ENCODE data around the gene RPP21.

RPP21 gene

GRCh38 chr6:30321692-30322388, 23.1 kb upstream of the RPP21 start:
- Histone ChIP-seq H3K27ac (ENCODE audit: low read length) (no peak overlapping the region), H3K9me3 (ENCODE audit: control insufficient read depth in 1 of 2, low read length in 2 of 2) (no peaks in the 10 kb centered on the region), H3K4me1 (ENCODE audit: control insufficient read depth in 1 of 2, insufficient read depth in 2 of 2, low read length in 2 of 2) (peaks cover 10 to 14% of the 10 kb centered on the region in 2 donors), H3K4me3 (ENCODE audit: low read depth in 1 of 2, low read length in 2 of 2) (no peak overlapping the region), H3K36me3 (ENCODE audit: control insufficient read depth in 1 of 2, insufficient read depth in 2 of 2, low read length in 2 of 2) (peaks cover 3 to 8% of the 10 kb centered on the region in 2 donors), H3K27me3 (ENCODE audit: low read depth, low read length) (no peaks in the 10 kb centered on the region)

- Histone ChIP-seq H3K4me3 (ENCODE audit: low read depth in 1 of 2, low read length in 2 of 2) (no peak overlapping the region), H3K4me1 (ENCODE audit: control insufficient read depth in 1 of 2, insufficient read depth in 2 of 2, low read length in 2 of 2) (peaks cover 13 to 19% of the 10 kb centered on the region in 2 donors), H3K27ac (ENCODE audit: low read length) (no peak overlapping the region), H3K27me3 (ENCODE audit: low read depth, low read length) (no peaks in the 10 kb centered on the region), H3K36me3 (ENCODE audit: control insufficient read depth in 1 of 2, insufficient read depth in 2 of 2, low read length in 2 of 2) (peaks cover 3 to 8% of the 10 kb centered on the region in 2 donors), H3K9me3 (ENCODE audit: control insufficient read depth in 1 of 2, low read length in 2 of 2) (no peaks in the 10 kb centered on the region)
These were observed 22.1 kb upstream of the RPP21 start for GRCh38 chr6:30322527-30323501.

- no peak overlapping the region for H3K4me3 ChIP-seq (ENCODE audit: low read depth in 1 of 2, low read length in 2 of 2)
- peaks cover 13 to 25% of the 10 kb centered on the region in 2 donors for H3K4me1 ChIP-seq (ENCODE audit: control insufficient read depth in 1 of 2, insufficient read depth in 2 of 2, low read length in 2 of 2)
- H3K27ac ChIP-seq (ENCODE audit: low read length): no peak overlapping the region
- no peaks in the 10 kb centered on the region for H3K9me3 ChIP-seq (ENCODE audit: control insufficient read depth in 1 of 2, low read length in 2 of 2)
- H3K36me3 ChIP-seq (ENCODE audit: control insufficient read depth in 1 of 2, insufficient read depth in 2 of 2, low read length in 2 of 2): peaks cover 3 to 8% of the 10 kb centered on the region in 2 donors
- H3K27me3 ChIP-seq (ENCODE audit: low read depth, low read length): no peaks in the 10 kb centered on the region
These were observed 21.1 kb upstream of the RPP21 start for GRCh38 chr6:30323806-30324205.

GRCh38 chr6:30325150-30325872, 19.6 kb upstream of the RPP21 start:
- peak overlapping the region; percentile 87 to 98 for H3K4me3 ChIP-seq (ENCODE audit: low read depth in 1 of 2, low read length in 2 of 2)
- H3K4me1 ChIP-seq (ENCODE audit: control insufficient read depth in 1 of 2, insufficient read depth in 2 of 2, low read length in 2 of 2): peaks cover 13 to 25% of the 10 kb centered on the region in 2 donors
- peaks cover 12 to 15% of the 10 kb centered on the region in 2 donors for H3K36me3 ChIP-seq (ENCODE audit: control insufficient read depth in 1 of 2, insufficient read depth in 2 of 2, low read length in 2 of 2)
- H3K27me3 ChIP-seq (ENCODE audit: low read depth, low read length): no peaks in the 10 kb centered on the region
- H3K27ac ChIP-seq (ENCODE audit: low read length): peak overlapping the region; percentile 97
- H3K9me3 ChIP-seq (ENCODE audit: control insufficient read depth in 1 of 2, low read length in 2 of 2): no peaks in the 10 kb centered on the region

GRCh38 chr6:30325873-30326525, 19.0 kb upstream of the RPP21 start:
- H3K27ac ChIP-seq (ENCODE audit: low read length): peak overlapping the region; percentile 97
- H3K4me1 ChIP-seq (ENCODE audit: control insufficient read depth in 1 of 2, insufficient read depth in 2 of 2, low read length in 2 of 2): peaks cover 13 to 25% of the 10 kb centered on the region in 2 donors
- H3K27me3 ChIP-seq (ENCODE audit: low read depth, low read length): no peaks in the 10 kb centered on the region
- no peaks in the 10 kb centered on the region for H3K9me3 ChIP-seq (ENCODE audit: control insufficient read depth in 1 of 2, low read length in 2 of 2)
- peaks cover 13 to 22% of the 10 kb centered on the region in 2 donors for H3K36me3 ChIP-seq (ENCODE audit: control insufficient read depth in 1 of 2, insufficient read depth in 2 of 2, low read length in 2 of 2)
- H3K4me3 ChIP-seq (ENCODE audit: low read depth in 1 of 2, low read length in 2 of 2): peak overlapping the region; percentile 87 to 98

GRCh38 chr6:30326526-30327231, 18.3 kb upstream of the RPP21 start, which contains the start of gene TRIM39:
TSS of gene TRIM39 (plus strand) at chr6:30326927. CDS start at chr6:30329318, 2,391 bp downstream.
- peaks cover 13 to 28% of the 10 kb centered on the region in 2 donors for H3K36me3 ChIP-seq (ENCODE audit: control insufficient read depth in 1 of 2, insufficient read depth in 2 of 2, low read length in 2 of 2)
- no peaks in the 10 kb centered on the region for H3K27me3 ChIP-seq (ENCODE audit: low read depth, low read length)
- peak within 1 kb of the TSS; percentile 97 for H3K27ac ChIP-seq (ENCODE audit: low read length)
- H3K4me1 ChIP-seq (ENCODE audit: control insufficient read depth in 1 of 2, insufficient read depth in 2 of 2, low read length in 2 of 2): peaks cover 13 to 25% of the 10 kb centered on the region in 2 donors
- H3K4me3 ChIP-seq (ENCODE audit: low read depth in 1 of 2, low read length in 2 of 2): peak within 1 kb of the TSS; percentile 87 to 98
- H3K9me3 ChIP-seq (ENCODE audit: control insufficient read depth in 1 of 2, low read length in 2 of 2): no peaks in the 10 kb centered on the region

- peaks cover 10 to 25% of the 10 kb centered on the region in 2 donors for H3K4me1 ChIP-seq (ENCODE audit: control insufficient read depth in 1 of 2, insufficient read depth in 2 of 2, low read length in 2 of 2)
- H3K9me3 ChIP-seq (ENCODE audit: control insufficient read depth in 1 of 2, low read length in 2 of 2): no peaks in the 10 kb centered on the region
These were observed 17.7 kb upstream of the RPP21 start for GRCh38 chr6:30327232-30327746.

GRCh38 chr6:30328397-30328796, 16.6 kb upstream of the RPP21 start:
- peaks cover 10 to 25% of the 10 kb centered on the region in 2 donors for H3K4me1 ChIP-seq (ENCODE audit: control insufficient read depth in 1 of 2, insufficient read depth in 2 of 2, low read length in 2 of 2)
- H3K9me3 ChIP-seq (ENCODE audit: control insufficient read depth in 1 of 2, low read length in 2 of 2): no peaks in the 10 kb centered on the region
- peaks cover 20 to 38% of the 10 kb centered on the region in 2 donors for H3K36me3 ChIP-seq (ENCODE audit: control insufficient read depth in 1 of 2, insufficient read depth in 2 of 2, low read length in 2 of 2)
- H3K4me3 ChIP-seq (ENCODE audit: low read depth in 1 of 2, low read length in 2 of 2): no peak overlapping the region
- H3K27me3 ChIP-seq (ENCODE audit: low read depth, low read length): no peaks in the 10 kb centered on the region
- H3K27ac ChIP-seq (ENCODE audit: low read length): no peak overlapping the region

More at GRCh38 chr6:30327232-30327746, 17.7 kb upstream of the RPP21 start:
- peak overlapping the region; percentile 97 for H3K27ac ChIP-seq (ENCODE audit: low read length)
- no peaks in the 10 kb centered on the region for H3K27me3 ChIP-seq (ENCODE audit: low read depth, low read length)
- peaks cover 17 to 33% of the 10 kb centered on the region in 2 donors for H3K36me3 ChIP-seq (ENCODE audit: control insufficient read depth in 1 of 2, insufficient read depth in 2 of 2, low read length in 2 of 2)
- peak overlapping the region; percentile 87 to 98 for H3K4me3 ChIP-seq (ENCODE audit: low read depth in 1 of 2, low read length in 2 of 2)

GRCh38 chr6:30329331-30329730, 15.6 kb upstream of the RPP21 start:
- peaks cover 10 to 24% of the 10 kb centered on the region in 2 donors for H3K4me1 ChIP-seq (ENCODE audit: control insufficient read depth in 1 of 2, insufficient read depth in 2 of 2, low read length in 2 of 2)
- peaks cover 20 to 46% of the 10 kb centered on the region in 2 donors for H3K36me3 ChIP-seq (ENCODE audit: control insufficient read depth in 1 of 2, insufficient read depth in 2 of 2, low read length in 2 of 2)
- H3K27ac ChIP-seq (ENCODE audit: low read length): no peak overlapping the region
- H3K4me3 ChIP-seq (ENCODE audit: low read depth in 1 of 2, low read length in 2 of 2): no peak overlapping the region
- no peaks in the 10 kb centered on the region for H3K27me3 ChIP-seq (ENCODE audit: low read depth, low read length)
- no peaks in the 10 kb centered on the region for H3K9me3 ChIP-seq (ENCODE audit: control insufficient read depth in 1 of 2, low read length in 2 of 2)

GRCh38 chr6:30331981-30332380, 13.0 kb upstream of the RPP21 start:
- H3K4me1 ChIP-seq (ENCODE audit: control insufficient read depth in 1 of 2, insufficient read depth in 2 of 2, low read length in 2 of 2): peaks cover 3 to 12% of the 10 kb centered on the region in 2 donors
- no peaks in the 10 kb centered on the region for H3K27me3 ChIP-seq (ENCODE audit: low read depth, low read length)
- no peaks in the 10 kb centered on the region for H3K9me3 ChIP-seq (ENCODE audit: control insufficient read depth in 1 of 2, low read length in 2 of 2)
- H3K4me3 ChIP-seq (ENCODE audit: low read depth in 1 of 2, low read length in 2 of 2): no peak overlapping the region
- no peak overlapping the region for H3K27ac ChIP-seq (ENCODE audit: low read length)
- peaks cover 37 to 67% of the 10 kb centered on the region in 2 donors for H3K36me3 ChIP-seq (ENCODE audit: control insufficient read depth in 1 of 2, insufficient read depth in 2 of 2, low read length in 2 of 2)
